Gastrocnemius medialis (tissue), 4 donors: ENCODE measurements around the gene MAGED4.
"Not testable (repeated sequence)": the region's sequence is repeated elsewhere in the genome, so short reads cannot be mapped to it uniquely, and the experiment has no call there.

Experiments used
- POLR2A ChIP-seq, 2 donors: fragments of 450-650 bp; IDR thresholded peaks; one replicate each; pipeline ENCODE4 v1.6.1; 2017; ENCODE audit warnings: antibody characterized with exemption in 2 of 2, mild to moderate bottlenecking in 2 of 2, moderate library complexity in 2 of 2
- TF ChIP-seq, protein P1 (sequence below), 5 experiments: fragments of 450-650 bp in 3 of 5; fragments of 200-600 bp in 2 of 5; sonication (generic) in 2 of 5; IDR thresholded peaks in 4 of 5; conservative IDR thresholded peaks in 1 of 5; 1 replicate in 4 of 5; 2 replicates in 1 of 5; pipeline ENCODE4 v1.5.1; 2016 to 2019; ENCODE audit warnings: antibody characterized with exemption in 5 of 5, mild to moderate bottlenecking in 3 of 5, moderate library complexity in 3 of 5

DNA sequence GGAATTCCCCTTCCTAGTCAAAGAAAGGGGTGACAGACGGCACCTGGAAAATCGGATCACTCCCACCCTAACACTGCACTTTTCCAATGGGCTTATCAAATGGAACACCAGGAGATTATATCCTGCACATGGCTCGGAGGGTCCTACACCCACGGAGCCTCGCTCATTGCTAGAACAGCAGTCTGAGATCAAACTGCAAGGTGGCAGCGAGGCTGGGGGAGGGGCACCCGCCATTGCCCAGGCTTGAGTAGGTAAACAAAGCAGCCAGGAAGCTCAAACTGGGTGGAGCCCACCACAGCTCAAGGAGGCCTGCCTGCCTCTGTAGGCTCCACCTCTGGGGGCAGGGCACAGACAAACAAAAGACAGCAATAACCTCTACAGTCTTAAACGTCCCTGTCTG is 24.5 kb upstream of the MAGED4 start:
- TF ChIP-seq, protein P1, sequence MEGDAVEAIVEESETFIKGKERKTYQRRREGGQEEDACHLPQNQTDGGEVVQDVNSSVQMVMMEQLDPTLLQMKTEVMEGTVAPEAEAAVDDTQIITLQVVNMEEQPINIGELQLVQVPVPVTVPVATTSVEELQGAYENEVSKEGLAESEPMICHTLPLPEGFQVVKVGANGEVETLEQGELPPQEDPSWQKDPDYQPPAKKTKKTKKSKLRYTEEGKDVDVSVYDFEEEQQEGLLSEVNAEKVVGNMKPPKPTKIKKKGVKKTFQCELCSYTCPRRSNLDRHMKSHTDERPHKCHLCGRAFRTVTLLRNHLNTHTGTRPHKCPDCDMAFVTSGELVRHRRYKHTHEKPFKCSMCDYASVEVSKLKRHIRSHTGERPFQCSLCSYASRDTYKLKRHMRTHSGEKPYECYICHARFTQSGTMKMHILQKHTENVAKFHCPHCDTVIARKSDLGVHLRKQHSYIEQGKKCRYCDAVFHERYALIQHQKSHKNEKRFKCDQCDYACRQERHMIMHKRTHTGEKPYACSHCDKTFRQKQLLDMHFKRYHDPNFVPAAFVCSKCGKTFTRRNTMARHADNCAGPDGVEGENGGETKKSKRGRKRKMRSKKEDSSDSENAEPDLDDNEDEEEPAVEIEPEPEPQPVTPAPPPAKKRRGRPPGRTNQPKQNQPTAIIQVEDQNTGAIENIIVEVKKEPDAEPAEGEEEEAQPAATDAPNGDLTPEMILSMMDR (IDR thresholded peaks at IDR 0.05 in 4 of 5, conservative IDR thresholded peaks at IDR 0.05 in 1 of 5) = not testable (repeated sequence)
- not testable (repeated sequence) for TF ChIP-seq POLR2A (IDR thresholded peaks at IDR 0.05)
